ENCODE measurements around the gene OR2A12. TPM values are rescaled to one million over a fixed set of nuclear protein-coding genes. Genes with fewer than 3 reads are reported as not detected.

Gene OR2A12
- total RNA-seq, 4 donors from 2014 or later, result not detected

GRCh38 chr7:144098776-144099175 is 12.7 kb downstream of the OR2A12 start:
- Histone ChIP-seq H3K4me1 (no peaks in the 10 kb centered on the region), H3K27ac (no peak overlapping the region), H3K4me3 (no peak overlapping the region), H3K9me3 (no peaks in the 10 kb centered on the region), H3K27me3 (no peaks in the 10 kb centered on the region), H3K36me3 (no peaks in the 10 kb centered on the region)
- no peak for DNase-seq (ENCODE audit: low spot score in 2 of 2)
- no peak for TF ChIP-seq CTCF (IDR thresholded peaks at IDR 0.05)
- TF ChIP-seq EP300 (IDR thresholded peaks at IDR 0.05), result no peak
- TF ChIP-seq POLR2A (IDR thresholded peaks at IDR 0.05), result no peak
- TF ChIP-seq POLR2AphosphoS5 (IDR thresholded peaks at IDR 0.05), result no peak

- Histone ChIP-seq H3K27ac (no peak overlapping the region), H3K36me3 (no peaks in the 10 kb centered on the region), H3K27me3 (no peaks in the 10 kb centered on the region), H3K4me3 (no peak overlapping the region), H3K9me3 (no peaks in the 10 kb centered on the region), H3K4me1 (no peaks in the 10 kb centered on the region)
- TF ChIP-seq POLR2AphosphoS5 (IDR thresholded peaks at IDR 0.05) (no peak), CTCF (IDR thresholded peaks at IDR 0.05) (no peak), POLR2A (IDR thresholded peaks at IDR 0.05) (no peak), EP300 (IDR thresholded peaks at IDR 0.05) (no peak)
- no peak for DNase-seq (ENCODE audit: low spot score in 2 of 2)
- WGBS, result 55% methylated on average over 3 of the region's 3 CpGs
These were observed 14.5 kb downstream of the OR2A12 start for GRCh38 chr7:144100607-144101006.

- Histone ChIP-seq H3K4me1 (no peaks in the 10 kb centered on the region), H3K4me3 (no peak overlapping the region), H3K36me3 (no peaks in the 10 kb centered on the region), H3K9me3 (no peaks in the 10 kb centered on the region), H3K27me3 (no peaks in the 10 kb centered on the region), H3K27ac (no peak overlapping the region)
- no peak for TF ChIP-seq EP300 (IDR thresholded peaks at IDR 0.05)
- TF ChIP-seq CTCF (IDR thresholded peaks at IDR 0.05), result no peak
- no peak for TF ChIP-seq POLR2A (IDR thresholded peaks at IDR 0.05)
- no peak for TF ChIP-seq POLR2AphosphoS5 (IDR thresholded peaks at IDR 0.05)
- DNase-seq (ENCODE audit: low spot score in 2 of 2), result no peak
These were observed 16.0 kb downstream of the OR2A12 start for GRCh38 chr7:144102041-144102440.

GRCh38 chr7:144105211-144105610 is 19.1 kb downstream of the OR2A12 start:
- no peaks in the 10 kb centered on the region for H3K4me1 ChIP-seq
- H3K27ac ChIP-seq, result no peak overlapping the region
- no peaks in the 10 kb centered on the region for H3K27me3 ChIP-seq
- H3K4me3 ChIP-seq, result no peak overlapping the region
- H3K36me3 ChIP-seq, result no peaks in the 10 kb centered on the region
- DNase-seq (ENCODE audit: low spot score in 2 of 2), result no peak
- TF ChIP-seq POLR2A (IDR thresholded peaks at IDR 0.05) (no peak), POLR2AphosphoS5 (IDR thresholded peaks at IDR 0.05) (no peak), EP300 (IDR thresholded peaks at IDR 0.05) (no peak), CTCF (IDR thresholded peaks at IDR 0.05) (no peak)
- no peaks in the 10 kb centered on the region for H3K9me3 ChIP-seq

- H3K9me3 ChIP-seq, result no peaks in the 10 kb centered on the region
- WGBS, result 88% methylated on average over 2 of the region's 2 CpGs
- no peaks in the 10 kb centered on the region for H3K36me3 ChIP-seq
- H3K27ac ChIP-seq, result no peak within 1 kb of the TSS
- DNase-seq (ENCODE audit: low spot score in 2 of 2), result no peak
- no peaks in the 10 kb centered on the region for H3K27me3 ChIP-seq
- H3K4me3 ChIP-seq, result no peak within 1 kb of the TSS
- TF ChIP-seq POLR2AphosphoS5 (IDR thresholded peaks at IDR 0.05) (no peak), POLR2A (IDR thresholded peaks at IDR 0.05) (no peak), CTCF (IDR thresholded peaks at IDR 0.05) (no peak), EP300 (IDR thresholded peaks at IDR 0.05) (no peak)
- H3K4me1 ChIP-seq, result no peaks in the 10 kb centered on the region
These were observed 23.2 kb downstream of the OR2A12 start, which contains the start of gene OR2A2 for GRCh38 chr7:144109283-144109682. TSS of gene OR2A2 (plus strand) at chr7:144109583. CDS start at chr7:144109583, 0 bp downstream.
